HCT116 (cell line): Measurements from ENCODE around the gene TMEM63A. TPM values are rescaled to one million over a fixed set of nuclear protein-coding genes. Genes with fewer than 3 reads are reported as not detected.
"Not testable (repeated sequence)": the region's sequence is repeated elsewhere in the genome, so short reads cannot be mapped to it uniquely, and the experiment has no call there.

ENCODE experiments used
- ATAC-seq: fragments of 200-7000 bp; cut with Tn5 transposase; 2 replicates; pipeline ENCODE4 v1.9.1; 2020; ENCODE audit warnings: mild to moderate bottlenecking, moderate library complexity
- BruUV-seq: library from RNA; stranded (reverse); fragments of 400-500 nt; replicated peaks from 2 replicates; lab custom pipeline; 2021; lab: Mats Ljungman, UMichigan
- CTCF ChIA-PET: fragments of 300-600 bp; sonication (Branson Sonifier 250); formaldehyde crosslinking; loops from one replicate; lab custom pipeline; 2021; ENCODE audit warnings: antibody characterized with exemption; lab: Charles Lee
- POLR2A ChIA-PET: fragments of 300-600, 350-600 bp; sonication (Branson Sonifier 250); formaldehyde crosslinking; loops from one replicate; lab custom pipeline; 2021; ENCODE audit warnings: antibody characterized with exemption; lab: Charles Lee
- RAD21 ChIA-PET, 2 experiments: fragments of 300-600 bp; sonication (Branson Sonifier 250); formaldehyde crosslinking; loops; one replicate each; lab custom pipeline; 2023; ENCODE audit warnings: low total read pairs in 2 of 2; ENCODE audit not compliant: uncharacterized antibody in 2 of 2, unreplicated experiment in 2 of 2, low non-redundant PET in 1 of 2; lab: Charles Lee
- DNase-seq: peaks from one replicate; pipeline ENCODE4 v3.0.0-alpha.2; 2010; ENCODE audit warnings: low read depth, low spot score
- H2AFZ ChIP-seq: fragments of 200-600 bp; shearing (Covaris generic), sonication (generic); 2 replicates; pipeline ENCODE4 v1.6.1; 2017; ENCODE audit warnings: low read depth, mixed run types, mixed read lengths, antibody characterized with exemption, low read length; ENCODE audit not compliant: poor library complexity, severe bottlenecking
- H3K27ac ChIP-seq: 2 replicates; pipeline ENCODE4 v1.5.1; 2012; ENCODE audit warnings: low read depth, low read length
- H3K27me3 ChIP-seq: fragments of 200-600 bp; sonication (generic); 2 replicates; pipeline ENCODE4 v1.6.1; 2016; ENCODE audit warnings: mixed run types, low read length, mixed read lengths; ENCODE audit not compliant: insufficient read depth
- H3K36me3 ChIP-seq, 2 experiments: fragments of 200-500 bp in 1 of 2; fragments of 200-600 bp in 1 of 2; sonication (Bioruptor generic) in 1 of 2; sonication (generic) in 1 of 2; 2 replicates each; pipeline versions ENCODE4 v1.5.1 to v1.6.1; 2014 to 2016; ENCODE audit warnings: low read length in 2 of 2, inconsistent platforms in 1 of 2, mixed read lengths in 1 of 2, mixed run types in 1 of 2; ENCODE audit not compliant: insufficient read depth in 2 of 2, control insufficient read depth in 1 of 2
- H3K4me1 ChIP-seq, 2 experiments: fragments of 200-600 bp in 1 of 2; sonication (generic) in 1 of 2; 2 replicates each; pipeline versions ENCODE4 v1.5.1 to v1.6.1; 2012 to 2017; ENCODE audit warnings: low read length in 2 of 2, inconsistent platforms in 1 of 2, mild to moderate bottlenecking in 1 of 2, mixed read lengths in 1 of 2, mixed run types in 1 of 2, moderate library complexity in 1 of 2; ENCODE audit not compliant: insufficient read depth in 2 of 2, control insufficient read depth in 1 of 2
- H3K4me2 ChIP-seq: fragments of 200-600 bp; sonication (generic); 2 replicates; pipeline ENCODE4 v1.6.1; 2017; ENCODE audit warnings: mixed run types, low read length, mixed read lengths
- H3K4me3 ChIP-seq, 2 experiments: fragments of 200-600 bp in 1 of 2; sonication (generic) in 1 of 2; replicated peaks in 1 of 2; 2 replicates each; pipeline ENCODE4 v1.5.1; 2011 to 2016; ENCODE audit warnings: low read length in 2 of 2, control low read depth in 1 of 2, low read depth in 1 of 2, mild to moderate bottlenecking in 1 of 2, mixed read lengths in 1 of 2, mixed run types in 1 of 2
- H3K79me2 ChIP-seq: fragments of 200-600 bp; sonication (generic); 2 replicates; pipeline ENCODE4 v1.6.1; 2017; ENCODE audit warnings: mild to moderate bottlenecking, mixed run types, low read length, moderate library complexity, mixed read lengths; ENCODE audit not compliant: insufficient read depth
- H3K9ac ChIP-seq: fragments of 200-600 bp; sonication (generic); 2 replicates; pipeline ENCODE4 v1.6.1; 2016; ENCODE audit warnings: low read length, mixed read lengths
- H3K9me2 ChIP-seq: fragments of 200-600 bp; sonication (generic), shearing (Covaris generic); 2 replicates; pipeline ENCODE4 v1.6.1; 2017; ENCODE audit warnings: mixed run types, mild to moderate bottlenecking, moderate library complexity; ENCODE audit not compliant: insufficient read depth
- H3K9me3 ChIP-seq, 2 experiments: fragments of 200-500 bp in 1 of 2; fragments of 200-600 bp in 1 of 2; sonication (Bioruptor generic) in 1 of 2; sonication (generic) in 1 of 2; 2 replicates each; pipeline ENCODE4 v1.6.1; 2014 to 2017; ENCODE audit warnings: low read length in 2 of 2, mixed read lengths in 2 of 2, inconsistent platforms in 1 of 2, low read depth in 1 of 2, mild to moderate bottlenecking in 1 of 2, mixed run types in 1 of 2, moderate library complexity in 1 of 2; ENCODE audit not compliant: control insufficient read depth in 1 of 2, insufficient read depth in 1 of 2
- H4K20me1 ChIP-seq: fragments of 200-600 bp; sonication (generic), shearing (Covaris generic); 2 replicates; pipeline ENCODE4 v1.6.1; 2017; ENCODE audit warnings: mixed run types, mild to moderate bottlenecking, moderate library complexity; ENCODE audit not compliant: insufficient read depth
- CTCF ChIP-seq, 3 experiments: fragments of 200-600 bp in 1 of 3; sonication (generic) in 1 of 3; IDR thresholded peaks in 2 of 3; conservative IDR thresholded peaks in 1 of 3; 2 replicates each; pipeline ENCODE4 v1.5.1; 2012 to 2017; ENCODE audit warnings: low read depth in 2 of 3, low read length in 2 of 3, antibody characterized with exemption in 1 of 3, borderline replicate concordance in 1 of 3, control low read depth in 1 of 3, mild to moderate bottlenecking in 1 of 3, mixed read lengths in 1 of 3, mixed run types in 1 of 3, moderate library complexity in 1 of 3; ENCODE audit not compliant: insufficient read depth in 1 of 3
- RAD21 ChIP-seq: IDR thresholded peaks from 2 replicates; pipeline ENCODE4 v1.6.1; 2012; ENCODE audit warnings: low read depth, mild to moderate bottlenecking
- REST ChIP-seq: IDR thresholded peaks from 2 replicates; pipeline ENCODE4 v1.6.1; 2012; ENCODE audit warnings: low read depth
- intact Hi-C: fragments of 100-400 bp; cut with micrococcal nuclease; formaldehyde crosslinking; loops from 2 replicates; pipeline ENCODE4 v1.10.0; 2022
- total RNA-seq: library from RNA; stranded (reverse); gene quantifications from one replicate; pipeline ENCODE4 v1.2.1, GENCODE V29; 2021; ENCODE audit not compliant: unreplicated experiment

TMEM63A gene
- total RNA-seq, 1 experiment from 2014 or later: 24.4 TPM

DNA sequence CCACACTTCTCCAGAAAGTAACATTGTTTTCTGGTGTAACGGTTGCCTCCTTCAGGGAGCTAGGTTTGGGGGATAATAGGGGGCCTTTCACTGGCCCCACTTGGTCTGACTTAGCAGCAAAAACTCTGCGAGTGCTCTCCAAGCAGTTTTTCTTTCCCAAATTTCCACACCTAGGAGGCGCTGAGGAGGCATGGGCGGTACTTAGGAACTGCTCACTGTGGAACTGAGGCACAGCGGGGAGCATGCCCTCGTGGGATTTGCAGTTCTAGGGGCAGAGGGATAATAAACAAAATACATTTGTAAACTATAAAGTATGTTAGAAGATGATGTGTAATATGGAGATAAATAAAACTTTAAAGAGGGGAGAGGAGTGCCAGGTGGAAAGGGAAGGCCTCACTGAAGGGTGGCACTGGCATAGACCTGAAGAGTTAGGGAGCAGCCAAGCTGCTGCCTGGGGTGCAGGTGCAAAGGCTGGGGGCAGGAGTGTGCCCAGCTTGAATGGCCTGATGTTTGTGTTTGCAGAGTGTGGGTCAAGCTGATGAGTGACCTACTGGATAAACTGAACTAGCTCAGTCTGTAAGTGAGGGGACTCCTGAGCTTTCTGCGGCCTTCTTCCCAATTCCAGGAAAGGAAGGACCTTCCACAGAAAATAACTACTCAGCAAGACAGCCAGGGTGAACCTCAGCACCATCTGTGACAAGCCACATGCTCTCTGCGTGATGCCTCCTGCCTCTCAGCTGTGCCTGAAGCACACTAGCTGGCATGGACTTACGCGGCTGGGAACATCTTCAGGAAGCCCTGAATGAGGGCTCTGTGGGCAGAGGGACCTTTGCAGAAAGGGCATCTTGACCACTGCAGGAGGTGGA is 70.3 kb downstream of the TMEM63A start:
- H3K79me2 ChIP-seq: no peaks in the 10 kb centered on the region
- no peak overlapping the region for H3K9ac ChIP-seq
- no peaks in the 10 kb centered on the region for H3K9me2 ChIP-seq
- ATAC-seq (no peak; the same call in 1 of the 2 replicates), DNase-seq (no peak)
- peak; percentile 40 to 71 (median 65); a peak in 5 of 6 replicates for TF ChIP-seq CTCF (IDR thresholded peaks at IDR 0.05 in 2 of 3, conservative IDR thresholded peaks at IDR 0.05 in 1 of 3; ENCODE audit: borderline replicate concordance in 1 of 3, insufficient read depth in 1 of 3, low read depth in 2 of 3, low read length in 2 of 3)
- TF ChIP-seq REST: no peak
- peak; percentile 36; the same call in 1 of the 2 replicates for TF ChIP-seq RAD21
- ChIA-PET RAD21 (no interaction called here), CTCF (no interaction called here), POLR2A (no interaction called here)
- H3K4me2 ChIP-seq: peak overlapping the region; percentile 85
- no peak overlapping the region for H3K4me3 ChIP-seq
- no TSS peak for BruUV-seq
- no peaks in the 10 kb centered on the region for H3K27me3 ChIP-seq
- H3K36me3 ChIP-seq: no peaks in the 10 kb centered on the region
- H4K20me1 ChIP-seq: no peaks in the 10 kb centered on the region
- intact Hi-C loops: loop anchor here (5.0 kb wide), 1 partner anchor 70 kb away; the partner anchor contains the start of gene TMEM63A
- no peak overlapping the region for H2AFZ ChIP-seq
- no peaks in the 10 kb centered on the region for H3K9me3 ChIP-seq
- H3K27ac ChIP-seq: no peak overlapping the region
- peaks cover 19 to 31% of the 10 kb centered on the region in 2 experiments for H3K4me1 ChIP-seq

DNA sequence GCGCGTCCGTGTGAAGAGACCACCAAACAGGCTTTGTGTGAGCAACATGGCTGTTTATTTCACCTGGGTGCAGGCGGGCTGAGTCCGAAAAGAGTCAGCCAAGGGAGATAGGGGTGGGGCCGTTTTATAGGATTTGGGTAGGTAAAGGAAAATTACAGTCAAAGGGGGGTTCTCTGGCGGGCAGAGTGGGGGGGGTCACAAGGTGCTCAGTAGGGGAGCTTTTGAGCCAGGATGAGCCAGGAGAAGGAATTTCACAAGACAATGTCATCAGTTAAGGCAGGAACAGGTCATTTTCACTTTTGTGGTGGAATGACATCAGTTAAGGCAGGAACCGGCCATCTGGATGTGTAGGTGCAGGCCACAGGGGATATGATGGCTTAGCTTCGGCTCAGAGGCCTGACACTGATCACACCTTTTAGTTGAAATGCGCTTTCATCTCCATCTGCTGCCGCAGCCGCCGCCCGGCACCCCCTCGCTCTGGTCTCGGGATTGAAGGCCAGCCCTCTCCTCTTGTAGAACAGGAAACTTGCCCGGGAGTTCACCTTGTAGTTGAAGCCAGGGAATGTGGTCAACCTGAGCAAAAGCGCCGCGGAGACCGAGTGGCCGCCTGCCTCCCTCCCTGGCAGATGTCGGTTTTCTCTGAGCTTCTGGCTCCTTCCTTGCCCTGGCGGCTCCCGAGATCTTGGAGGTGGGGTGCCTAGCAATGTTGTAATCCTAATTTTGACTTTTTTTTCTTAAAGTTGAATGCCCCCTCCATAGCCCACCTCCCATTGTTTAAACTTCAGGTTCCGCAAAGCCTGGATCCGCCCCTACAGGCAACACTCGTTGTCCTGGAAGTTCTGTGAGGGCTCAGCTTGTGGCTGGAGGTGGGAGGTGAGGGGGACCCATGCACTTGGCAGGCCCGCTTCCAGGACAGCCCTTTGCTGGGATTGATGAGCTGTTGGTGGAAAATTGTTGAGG is 71.3 kb downstream of the TMEM63A start:
- H3K36me3 ChIP-seq, H3K9me2 ChIP-seq, H3K79me2 ChIP-seq, H3K9me3 ChIP-seq, H2AFZ ChIP-seq, H4K20me1 ChIP-seq, ATAC-seq, H3K27me3 ChIP-seq, CTCF ChIA-PET, DNase-seq: not testable (repeated sequence)
- POLR2A ChIA-PET: interaction anchor here (1.0 to 1.9 kb wide), 2 partner anchors 33 to 386 kb away, joined by 3 to 7 read pairs; partner anchors contain the start of gene SRP9
- BruUV-seq: TSS peak; percentile 67
- H3K4me1 ChIP-seq: peaks cover 13 to 25% of the 10 kb centered on the region in 2 experiments
- RAD21 ChIA-PET: interaction anchor here in 1 of 2 experiments (0.5 kb wide), 1 partner anchor 141 kb away, joined by 9 read pairs; no protein-coding TSS in a partner anchor
- intact Hi-C loops: loop anchor here (1.0 to 5.0 kb wide), 2 partner anchors 71 to 165 kb away; partner anchors contain the start of gene TMEM63A
- H3K4me2 ChIP-seq: peak overlapping the region; percentile 85
- peak overlapping the region; percentile 69 for H3K27ac ChIP-seq
- peak overlapping the region; percentile 66 to 67 for H3K4me3 ChIP-seq
- H3K9ac ChIP-seq: peak overlapping the region; percentile 72
